Neural progenitor cell (in vitro differentiated cells): ENCODE measurements around the gene PGF. TPM values are rescaled to one million over a fixed set of nuclear protein-coding genes. Genes with fewer than 3 reads are reported as not detected.

Experiments
- DNase-seq: peaks from one replicate; pipeline ENCODE4 v3.0.0-alpha.2; 2016; ENCODE audit warnings: low spot score
- H2AFZ ChIP-seq: fragments of 200-600 bp; sonication (generic); replicated peaks from 2 replicates; pipeline ENCODE4 v1.6.1; 2016; ENCODE audit warnings: antibody characterized with exemption
- H3F3A ChIP-seq: fragments of 200-600 bp; sonication (generic); 2 replicates; pipeline ENCODE4 v1.6.1; 2016; ENCODE audit warnings: antibody characterized with exemption, low read depth
- H3K27ac ChIP-seq: fragments of 200-600 bp; sonication (generic); 2 replicates; pipeline ENCODE4 v1.5.1; 2016; ENCODE audit warnings: mild to moderate bottlenecking
- H3K27me3 ChIP-seq: fragments of 200-600 bp; sonication (generic); 2 replicates; pipeline ENCODE4 v1.6.1; 2016; ENCODE audit warnings: mild to moderate bottlenecking, moderate library complexity
- H3K36me3 ChIP-seq: fragments of 200-600 bp; sonication (generic); 2 replicates; pipeline ENCODE4 v1.5.1; 2016
- H3K4me1 ChIP-seq: fragments of 200-600 bp; sonication (generic); 2 replicates; pipeline ENCODE4 v1.6.1; 2016; ENCODE audit warnings: mixed run types
- H3K4me2 ChIP-seq: fragments of 200-600 bp; sonication (generic); 2 replicates; pipeline ENCODE4 v1.6.1; 2016
- H3K4me3 ChIP-seq: fragments of 200-600 bp; sonication (generic); 2 replicates; pipeline ENCODE4 v1.5.1; 2016
- H3K79me2 ChIP-seq: fragments of 200-600 bp; sonication (generic); 2 replicates; pipeline ENCODE4 v1.6.1; 2016; ENCODE audit warnings: low read depth
- H3K9ac ChIP-seq: fragments of 200-600 bp; sonication (generic); 2 replicates; pipeline ENCODE4 v1.6.1; 2016
- H3K9me3 ChIP-seq: fragments of 200-600 bp; sonication (generic); 2 replicates; pipeline ENCODE4 v1.5.1; 2016; ENCODE audit warnings: low read depth
- H4K20me1 ChIP-seq: fragments of 200-600 bp; sonication (generic); 2 replicates; pipeline ENCODE4 v1.6.1; 2016; ENCODE audit warnings: low read depth
- H3K27ac Mint-ChIP-seq: 3 replicates; pipeline ENCODE4 v1.8.0; 2021; ENCODE audit warnings: mixed read lengths
- H3K27me3 Mint-ChIP-seq: 2 replicates; pipeline ENCODE4 v1.8.0; 2022; ENCODE audit warnings: low read depth, mild to moderate bottlenecking, inconsistent platforms, moderate library complexity, mixed read lengths; ENCODE audit not compliant: insufficient read depth
- H3K36me3 Mint-ChIP-seq: 3 replicates; pipeline ENCODE4 v1.8.0; 2021; ENCODE audit warnings: mixed read lengths
- H3K4me1 Mint-ChIP-seq: 3 replicates; pipeline ENCODE4 v1.8.0; 2021; ENCODE audit warnings: mixed read lengths
- H3K4me3 Mint-ChIP-seq: 3 replicates; pipeline ENCODE4 v1.8.0; 2021; ENCODE audit warnings: mild to moderate bottlenecking, moderate library complexity, mixed read lengths
- H3K9me3 Mint-ChIP-seq: 3 replicates; pipeline ENCODE4 v1.8.0; 2020; ENCODE audit warnings: mixed read lengths
- CTCF ChIP-seq: fragments of 200-600 bp; sonication (generic); IDR thresholded peaks from 2 replicates; pipeline ENCODE4 v1.5.1; 2017; ENCODE audit warnings: antibody characterized with exemption, mild to moderate bottlenecking
- EZH2 ChIP-seq: fragments of 200-600 bp; sonication (generic); IDR thresholded peaks from 2 replicates; pipeline ENCODE4 v1.6.1; 2017; ENCODE audit warnings: antibody characterized with exemption, mild to moderate bottlenecking, moderate library complexity
- EZH2phosphoT487 ChIP-seq: fragments of 200-600 bp; sonication (generic); IDR thresholded peaks from 2 replicates; pipeline ENCODE4 v1.6.1; 2017; ENCODE audit warnings: antibody characterized with exemption
- total RNA-seq: library from RNA; depleted of rRNA; stranded (reverse); fragments of >200 nt; gene quantifications from 2 replicates; pipeline ENCODE4 v1.2.3, GENCODE V29; 2015; ENCODE audit warnings: low replicate concordance

The PGF gene
- total RNA-seq: 1.0 and 2.1 TPM in 2 replicates

GRCh38 chr14:74955229-74956026 is at the start of gene PGF:
TSS of gene PGF (minus strand) at chr14:74955597. CDS start at chr14:74955242, 355 bp downstream.
- H3K27ac ChIP-seq: no peak within 1 kb of the TSS
- H2AFZ ChIP-seq: peak within 1 kb of the TSS; percentile 91
- TF ChIP-seq CTCF (no peak), EZH2 (peak; percentile 30), EZH2phosphoT487 (no peak)
- H3K4me3 ChIP-seq: peak within 1 kb of the TSS; percentile 46
- Mint-ChIP-seq H3K27me3 (peaks cover 10% of the 10 kb centered on the region), H3K27ac (peak within 1 kb of the TSS; percentile 14), H3K36me3 (no peaks in the 10 kb centered on the region), H3K4me1 (peaks cover 22% of the 10 kb centered on the region), H3K9me3 (no peaks in the 10 kb centered on the region), H3K4me3 (peak within 1 kb of the TSS; percentile 76)
- peaks cover 11% of the 10 kb centered on the region for H3F3A ChIP-seq
- H3K9ac ChIP-seq: no peak within 1 kb of the TSS
- H3K79me2 ChIP-seq: no peaks in the 10 kb centered on the region
- H3K4me2 ChIP-seq: peak within 1 kb of the TSS; percentile 78
- H4K20me1 ChIP-seq: no peaks in the 10 kb centered on the region
- no peaks in the 10 kb centered on the region for H3K9me3 ChIP-seq
- H3K27me3 ChIP-seq: peaks cover 48% of the 10 kb centered on the region
- H3K36me3 ChIP-seq: no peaks in the 10 kb centered on the region
- peak; percentile 90 for DNase-seq
- H3K4me1 ChIP-seq: peaks cover 22% of the 10 kb centered on the region

GRCh38 chr14:75003250-75004027 is 48.0 kb upstream of the PGF start:
- peak overlapping the region; percentile 99 for H3K4me3 Mint-ChIP-seq

More at GRCh38 chr14:75003250-75004027, 48.0 kb upstream of the PGF start:
- H3K9me3 Mint-ChIP-seq: peaks cover 4% of the 10 kb centered on the region
- no peaks in the 10 kb centered on the region for H3K36me3 ChIP-seq
- no peaks in the 10 kb centered on the region for H3K27me3 ChIP-seq
- H4K20me1 ChIP-seq: peaks cover 9% of the 10 kb centered on the region
- H3K27ac Mint-ChIP-seq: no peak overlapping the region
- H3K4me3 ChIP-seq: peak overlapping the region; percentile 85
- H3K4me2 ChIP-seq: peak overlapping the region; percentile 87
- DNase-seq: peak; percentile 19
- TF ChIP-seq CTCF (no peak), EZH2 (no peak), EZH2phosphoT487 (no peak)
- no peak overlapping the region for H3K27ac ChIP-seq
- peaks cover 15% of the 10 kb centered on the region for H3F3A ChIP-seq
- peak overlapping the region; percentile 61 for H3K9ac ChIP-seq
- H3K79me2 ChIP-seq: peaks cover 22% of the 10 kb centered on the region
- peaks cover 8% of the 10 kb centered on the region for H3K4me1 ChIP-seq
- no peaks in the 10 kb centered on the region for H3K9me3 ChIP-seq
- H3K27me3 Mint-ChIP-seq: peaks cover under 1% of the 10 kb centered on the region
- peaks cover 15% of the 10 kb centered on the region for H3K4me1 Mint-ChIP-seq
- H2AFZ ChIP-seq: peak overlapping the region; percentile 81
- H3K36me3 Mint-ChIP-seq: peaks cover 18% of the 10 kb centered on the region
